ENCODE measurements around the gene MAPK10. TPM values are rescaled to one million over a fixed set of nuclear protein-coding genes. Genes with fewer than 3 reads are reported as not detected.

Gene MAPK10
- total and polyA plus RNA-seq, 9 of the 15 experiments (the other 6 are each of a cell fraction or from before 2014, with no cell fraction given): 0.10 to 0.53 (median 0.18) TPM; not detected in 4

DNA sequence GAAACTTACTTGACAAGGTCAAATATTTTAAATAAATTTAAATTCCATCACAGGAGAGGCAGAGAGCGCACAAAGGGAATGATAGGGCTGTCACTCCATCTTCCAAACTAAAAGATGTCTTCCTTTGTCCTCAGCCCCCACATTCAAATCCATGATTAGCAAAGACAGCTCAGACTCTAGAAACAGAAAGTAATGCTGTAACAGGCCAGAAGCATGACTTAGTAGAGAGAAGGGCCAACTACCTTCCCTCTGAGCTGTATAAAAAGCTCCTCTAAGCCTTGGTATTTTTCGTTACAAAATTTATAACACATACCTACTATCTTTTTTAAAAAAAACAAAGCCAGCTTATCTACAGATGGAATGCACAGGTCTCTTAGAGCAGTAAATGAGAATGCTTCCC is 207.4 kb downstream of the MAPK10 start:
- no peaks in the 10 kb centered on the region for H3K36me3 ChIP-seq (ENCODE audit: control insufficient read depth, insufficient read depth, low read length)
- H3K27ac ChIP-seq (ENCODE audit: extremely low read depth, low read depth, low read length): no peak overlapping the region
- no peaks in the 10 kb centered on the region for H3K9me1 ChIP-seq (ENCODE audit: control insufficient read depth, insufficient read depth, low read length)
- no peak overlapping the region for H3K4me3 ChIP-seq
- no peak overlapping the region for H2AFZ ChIP-seq (ENCODE audit: low read depth, low read length)
- CTCF ChIA-PET (ENCODE audit: low intra/inter-chr PET ratio): no interaction called here
- H3K4me1 ChIP-seq (replicated peaks in 1 of 2; ENCODE audit: control insufficient read depth in 2 of 2, insufficient read depth in 2 of 2, low read length in 2 of 2): no peaks in the 10 kb centered on the region
- H4K20me1 ChIP-seq (replicated peaks; ENCODE audit: control insufficient read depth, insufficient read depth, low read length): no peaks in the 10 kb centered on the region
- H3K9ac ChIP-seq (ENCODE audit: insufficient read depth in 1 of 2, low read depth in 2 of 2, low read length in 2 of 2): no peak overlapping the region
- H3K27me3 ChIP-seq (ENCODE audit: control insufficient read depth in 2 of 2, insufficient read depth in 2 of 2, low read length in 2 of 2): no peaks in the 10 kb centered on the region; a peak in 1 of 5 replicates
- FAIRE-seq (no peak), ATAC-seq (no peak), DNase-seq (ENCODE audit: extremely low read depth in 1 of 4, low spot score in 3 of 4) (no peak)
- in situ Hi-C loops (cut with MboI): no loop called here
- POLR2A ChIA-PET: no interaction called here
- no peaks in the 10 kb centered on the region for H3K9me3 ChIP-seq (replicated peaks; ENCODE audit: control insufficient read depth, insufficient read depth, low read depth, low read length)
- intact Hi-C loops (cut with micrococcal nuclease): no loop called here
- TF ChIP-seq SMARCE1 (IDR thresholded peaks at IDR 0.05): no peak
- TF ChIP-seq, protein P1, sequence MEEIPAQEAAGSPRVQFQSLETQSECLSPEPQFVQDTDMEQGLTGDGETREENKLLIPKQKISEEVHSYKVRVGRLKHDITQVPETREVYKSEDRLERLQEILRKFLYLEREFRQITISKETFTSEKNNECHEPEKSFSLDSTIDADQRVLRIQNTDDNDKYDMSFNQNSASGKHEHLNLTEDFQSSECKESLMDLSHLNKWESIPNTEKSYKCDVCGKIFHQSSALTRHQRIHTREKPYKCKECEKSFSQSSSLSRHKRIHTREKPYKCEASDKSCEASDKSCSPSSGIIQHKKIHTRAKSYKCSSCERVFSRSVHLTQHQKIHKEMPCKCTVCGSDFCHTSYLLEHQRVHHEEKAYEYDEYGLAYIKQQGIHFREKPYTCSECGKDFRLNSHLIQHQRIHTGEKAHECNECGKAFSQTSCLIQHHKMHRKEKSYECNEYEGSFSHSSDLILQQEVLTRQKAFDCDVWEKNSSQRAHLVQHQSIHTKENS (CRISPR knock-in tag; IDR thresholded peaks at IDR 0.05): no peak
- TF ChIP-seq, protein P2, sequence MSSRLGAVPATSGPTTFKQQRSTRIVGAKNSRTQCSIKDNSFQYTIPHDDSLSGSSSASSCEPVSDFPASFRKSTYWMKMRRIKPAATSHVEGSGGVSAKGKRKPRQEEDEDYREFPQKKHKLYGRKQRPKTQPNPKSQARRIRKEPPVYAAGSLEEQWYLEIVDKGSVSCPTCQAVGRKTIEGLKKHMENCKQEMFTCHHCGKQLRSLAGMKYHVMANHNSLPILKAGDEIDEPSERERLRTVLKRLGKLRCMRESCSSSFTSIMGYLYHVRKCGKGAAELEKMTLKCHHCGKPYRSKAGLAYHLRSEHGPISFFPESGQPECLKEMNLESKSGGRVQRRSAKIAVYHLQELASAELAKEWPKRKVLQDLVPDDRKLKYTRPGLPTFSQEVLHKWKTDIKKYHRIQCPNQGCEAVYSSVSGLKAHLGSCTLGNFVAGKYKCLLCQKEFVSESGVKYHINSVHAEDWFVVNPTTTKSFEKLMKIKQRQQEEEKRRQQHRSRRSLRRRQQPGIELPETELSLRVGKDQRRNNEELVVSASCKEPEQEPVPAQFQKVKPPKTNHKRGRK (tag; IDR thresholded peaks at IDR 0.05): no peak
- TF ChIP-seq SMARCA5 (IDR thresholded peaks at IDR 0.05): no peak
- no peak for TF ChIP-seq LCOR (CRISPR knock-in tag; IDR thresholded peaks at IDR 0.05)
- no peak for TF ChIP-seq NFE2 (IDR thresholded peaks at IDR 0.05; ENCODE audit: low read depth)
- no peak for TF ChIP-seq NCOA6 (IDR thresholded peaks at IDR 0.05)
- TF ChIP-seq ZNF316 (IDR thresholded peaks at IDR 0.05): no peak
- no peak for TF ChIP-seq PHF8 (IDR thresholded peaks at IDR 0.05; ENCODE audit: borderline replicate concordance, low read length)
- no peak for TF ChIP-seq NR4A1 (CRISPR knock-in tag; IDR thresholded peaks at IDR 0.05)
- TF ChIP-seq NR4A1 (tag; IDR thresholded peaks at IDR 0.05): no peak
- TF ChIP-seq, protein P3, sequence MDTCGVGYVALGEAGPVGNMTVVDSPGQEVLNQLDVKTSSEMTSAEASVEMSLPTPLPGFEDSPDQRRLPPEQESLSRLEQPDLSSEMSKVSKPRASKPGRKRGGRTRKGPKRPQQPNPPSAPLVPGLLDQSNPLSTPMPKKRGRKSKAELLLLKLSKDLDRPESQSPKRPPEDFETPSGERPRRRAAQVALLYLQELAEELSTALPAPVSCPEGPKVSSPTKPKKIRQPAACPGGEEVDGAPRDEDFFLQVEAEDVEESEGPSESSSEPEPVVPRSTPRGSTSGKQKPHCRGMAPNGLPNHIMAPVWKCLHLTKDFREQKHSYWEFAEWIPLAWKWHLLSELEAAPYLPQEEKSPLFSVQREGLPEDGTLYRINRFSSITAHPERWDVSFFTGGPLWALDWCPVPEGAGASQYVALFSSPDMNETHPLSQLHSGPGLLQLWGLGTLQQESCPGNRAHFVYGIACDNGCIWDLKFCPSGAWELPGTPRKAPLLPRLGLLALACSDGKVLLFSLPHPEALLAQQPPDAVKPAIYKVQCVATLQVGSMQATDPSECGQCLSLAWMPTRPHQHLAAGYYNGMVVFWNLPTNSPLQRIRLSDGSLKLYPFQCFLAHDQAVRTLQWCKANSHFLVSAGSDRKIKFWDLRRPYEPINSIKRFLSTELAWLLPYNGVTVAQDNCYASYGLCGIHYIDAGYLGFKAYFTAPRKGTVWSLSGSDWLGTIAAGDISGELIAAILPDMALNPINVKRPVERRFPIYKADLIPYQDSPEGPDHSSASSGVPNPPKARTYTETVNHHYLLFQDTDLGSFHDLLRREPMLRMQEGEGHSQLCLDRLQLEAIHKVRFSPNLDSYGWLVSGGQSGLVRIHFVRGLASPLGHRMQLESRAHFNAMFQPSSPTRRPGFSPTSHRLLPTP (IDR thresholded peaks at IDR 0.05; ENCODE audit: borderline replicate concordance, extremely low read depth, insufficient read length): no peak
- no peak for TF ChIP-seq NCOA1 (IDR thresholded peaks at IDR 0.05; ENCODE audit: low read depth)
- 6% methylated on average over 2 of the region's 2 CpGs for WGBS (ENCODE audit: insufficient coverage, low coverage, missing lambda C conversion rate)
- H3K4me2 ChIP-seq (ENCODE audit: insufficient read depth, low read length): no peak overlapping the region
- no peaks in the 10 kb centered on the region for H3K79me2 ChIP-seq (ENCODE audit: control insufficient read depth, insufficient read depth, low read length)
- no TSS peak for BruUV-seq (replicated peaks)
